22Rv1 (cell line): ENCODE data around the gene MAD1L1.

Experiments
- ZFX ChIP-seq: fragments of 450-650 bp; IDR thresholded peaks from 2 replicates; pipeline ENCODE4 v1.6.1; 2017; ENCODE audit warnings: antibody characterized with exemption, borderline replicate concordance
- TF ChIP-seq, protein P1 (sequence below): fragments of 450-650 bp; IDR thresholded peaks from 2 replicates; pipeline ENCODE4 v1.5.1; 2017; ENCODE audit warnings: mild to moderate bottlenecking

DNA sequence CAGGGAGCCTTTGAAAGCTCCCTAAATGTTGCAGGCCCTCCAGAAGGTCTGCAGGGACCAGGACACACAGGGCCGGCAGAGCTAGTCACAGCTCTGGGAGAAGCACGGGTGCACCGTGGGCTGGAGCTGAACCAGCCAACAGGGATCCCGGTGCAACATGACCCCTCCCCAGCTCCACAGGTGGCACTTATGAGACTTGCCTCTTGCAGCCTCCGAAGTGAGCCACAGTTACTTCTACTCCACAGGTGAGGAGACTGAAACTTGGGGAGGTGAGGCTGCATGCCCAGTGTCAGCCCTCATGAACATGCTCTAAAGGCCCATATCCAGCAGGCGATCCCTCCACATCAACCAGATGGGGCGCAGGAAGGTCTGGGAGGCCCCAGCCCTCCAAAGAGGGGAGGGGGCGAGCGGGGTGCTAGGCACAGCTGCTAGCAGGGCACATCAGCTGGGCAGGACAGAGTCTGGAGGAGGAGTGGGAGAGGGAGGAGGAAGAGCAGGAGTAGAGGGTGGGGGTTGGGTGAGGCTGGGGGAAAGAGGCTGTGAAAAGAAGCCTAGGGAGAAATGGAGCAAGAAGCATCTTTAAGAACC lies 338.3 kb downstream of the MAD1L1 start:
- TF ChIP-seq, protein P1, sequence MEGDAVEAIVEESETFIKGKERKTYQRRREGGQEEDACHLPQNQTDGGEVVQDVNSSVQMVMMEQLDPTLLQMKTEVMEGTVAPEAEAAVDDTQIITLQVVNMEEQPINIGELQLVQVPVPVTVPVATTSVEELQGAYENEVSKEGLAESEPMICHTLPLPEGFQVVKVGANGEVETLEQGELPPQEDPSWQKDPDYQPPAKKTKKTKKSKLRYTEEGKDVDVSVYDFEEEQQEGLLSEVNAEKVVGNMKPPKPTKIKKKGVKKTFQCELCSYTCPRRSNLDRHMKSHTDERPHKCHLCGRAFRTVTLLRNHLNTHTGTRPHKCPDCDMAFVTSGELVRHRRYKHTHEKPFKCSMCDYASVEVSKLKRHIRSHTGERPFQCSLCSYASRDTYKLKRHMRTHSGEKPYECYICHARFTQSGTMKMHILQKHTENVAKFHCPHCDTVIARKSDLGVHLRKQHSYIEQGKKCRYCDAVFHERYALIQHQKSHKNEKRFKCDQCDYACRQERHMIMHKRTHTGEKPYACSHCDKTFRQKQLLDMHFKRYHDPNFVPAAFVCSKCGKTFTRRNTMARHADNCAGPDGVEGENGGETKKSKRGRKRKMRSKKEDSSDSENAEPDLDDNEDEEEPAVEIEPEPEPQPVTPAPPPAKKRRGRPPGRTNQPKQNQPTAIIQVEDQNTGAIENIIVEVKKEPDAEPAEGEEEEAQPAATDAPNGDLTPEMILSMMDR = no peak
- no peak for TF ChIP-seq ZFX
